Stimulated activated effector memory CD8-positive, alpha-beta T cell treated with anti-CD3 and anti-CD28 coated beads, Interleukin-12 subunit alpha, Interleukin-12 subunit beta, amount 100 ng/mL, for 72 hours (primary cell): ENCODE results near the gene PXN.
A peak's percentile ranks its signal among the peaks of the same experiment; 100 is the strongest.

Experiments
- ATAC-seq: fragments of 150-1000 bp; cut with Tn5 transposase; 2 replicates; pipeline ENCODE4 v1.10.0; 2021
- DNase-seq, 2 donors: peaks; one replicate each; pipeline ENCODE4 v3.0.0; 2021 to 2022; ENCODE audit warnings: low spot score in 2 of 2
- H3K27ac Mint-ChIP-seq: one replicate; pipeline ENCODE4 v1.8.0; 2022; ENCODE audit warnings: mild to moderate bottlenecking, mixed read lengths
- H3K36me3 Mint-ChIP-seq: one replicate; pipeline ENCODE4 v1.8.0; 2022; ENCODE audit warnings: mild to moderate bottlenecking, mixed read lengths
- H3K4me1 Mint-ChIP-seq: one replicate; pipeline ENCODE4 v1.8.0; 2022; ENCODE audit warnings: mixed read lengths
- H3K4me3 Mint-ChIP-seq: one replicate; pipeline ENCODE4 v1.8.0; 2022; ENCODE audit warnings: mild to moderate bottlenecking, mixed read lengths
- H3K9me3 Mint-ChIP-seq: one replicate; pipeline ENCODE4 v1.8.0; 2022; ENCODE audit warnings: mixed read lengths

PXN gene

GRCh38 chr12:120265473-120266179 lies at the start of gene PXN:
PXN (minus strand) TSS chr12:120265730; CDS start chr12:120265629, 101 bp downstream.
- H3K9me3 Mint-ChIP-seq: no peaks in the 10 kb centered on the region
- ATAC-seq: peak; percentile 84
- no peaks in the 10 kb centered on the region for H3K36me3 Mint-ChIP-seq
- H3K4me3 Mint-ChIP-seq: peak within 1 kb of the TSS; percentile 94
- H3K27ac Mint-ChIP-seq: peak within 1 kb of the TSS; percentile 96
- peak; percentile 94 to 97 for DNase-seq
- H3K4me1 Mint-ChIP-seq: peaks cover 49% of the 10 kb centered on the region

GRCh38 chr12:120314220-120314619 lies 48.7 kb upstream of the PXN start:
- DNase-seq: no peak
- no peak overlapping the region for H3K4me3 Mint-ChIP-seq
- peaks cover 12% of the 10 kb centered on the region for H3K36me3 Mint-ChIP-seq
- ATAC-seq: no peak
- H3K9me3 Mint-ChIP-seq: no peaks in the 10 kb centered on the region
- no peak overlapping the region for H3K27ac Mint-ChIP-seq
- peaks cover 15% of the 10 kb centered on the region for H3K4me1 Mint-ChIP-seq

- peak; percentile 100 for ATAC-seq
- Mint-ChIP-seq H3K9me3 (no peaks in the 10 kb centered on the region), H3K4me1 (peaks cover 6% of the 10 kb centered on the region), H3K36me3 (no peaks in the 10 kb centered on the region), H3K27ac (peak within 1 kb of the TSS; percentile 72), H3K4me3 (peak within 1 kb of the TSS; percentile 81)
- peak; percentile 67 to 93 for DNase-seq
Measured at GRCh38 chr12:120301962-120302815, 36.7 kb upstream of the PXN start, which contains the start of gene SIRT4. SIRT4 (plus strand) TSS chr12:120302321; CDS start chr12:120303562, 1,241 bp downstream.

GRCh38 chr12:120292661-120293531 lies 27.4 kb upstream of the PXN start, which contains the start of gene RNU4-1:
RNU4-1 (minus strand) TSS chr12:120293237.
- ATAC-seq: peak; percentile 69
- Mint-ChIP-seq H3K4me3 (no peak within 1 kb of the TSS), H3K4me1 (no peaks in the 10 kb centered on the region), H3K27ac (no peak within 1 kb of the TSS), H3K9me3 (no peaks in the 10 kb centered on the region), H3K36me3 (no peaks in the 10 kb centered on the region)
- DNase-seq: peak; percentile 68 to 89

- no peak for DNase-seq
- peak; percentile 5 for ATAC-seq
- no peaks in the 10 kb centered on the region for H3K9me3 Mint-ChIP-seq
- no peak overlapping the region for H3K27ac Mint-ChIP-seq
- H3K4me1 Mint-ChIP-seq: no peaks in the 10 kb centered on the region
- H3K4me3 Mint-ChIP-seq: no peak overlapping the region
- H3K36me3 Mint-ChIP-seq: no peaks in the 10 kb centered on the region
Measured at GRCh38 chr12:120292411-120292660, 26.8 kb upstream of the PXN start.

GRCh38 chr12:120290609-120291305 lies 25.2 kb upstream of the PXN start:
- peak; percentile 18 to 78 for DNase-seq
- no peak overlapping the region for H3K27ac Mint-ChIP-seq
- H3K4me1 Mint-ChIP-seq: no peaks in the 10 kb centered on the region
- H3K9me3 Mint-ChIP-seq: no peaks in the 10 kb centered on the region
- H3K4me3 Mint-ChIP-seq: no peak overlapping the region
- no peaks in the 10 kb centered on the region for H3K36me3 Mint-ChIP-seq
- ATAC-seq: no peak

GRCh38 chr12:120287491-120287890 lies 22.0 kb upstream of the PXN start:
- DNase-seq (no peak), ATAC-seq (no peak)
- H3K27ac Mint-ChIP-seq: no peak overlapping the region
- H3K9me3 Mint-ChIP-seq: no peaks in the 10 kb centered on the region
- no peaks in the 10 kb centered on the region for H3K36me3 Mint-ChIP-seq
- peaks cover 11% of the 10 kb centered on the region for H3K4me1 Mint-ChIP-seq
- no peak overlapping the region for H3K4me3 Mint-ChIP-seq

GRCh38 chr12:120286768-120287490 lies 21.4 kb upstream of the PXN start:
- Mint-ChIP-seq H3K36me3 (no peaks in the 10 kb centered on the region), H3K9me3 (no peaks in the 10 kb centered on the region), H3K4me3 (no peak overlapping the region), H3K27ac (no peak overlapping the region), H3K4me1 (peaks cover 14% of the 10 kb centered on the region)
- no peak for DNase-seq
- ATAC-seq: no peak

GRCh38 chr12:120284381-120284780 lies 18.9 kb upstream of the PXN start:
- H3K27ac Mint-ChIP-seq: no peak overlapping the region
- H3K4me1 Mint-ChIP-seq: peaks cover 14% of the 10 kb centered on the region
- ATAC-seq (no peak), DNase-seq (no peak)
- H3K9me3 Mint-ChIP-seq: no peaks in the 10 kb centered on the region
- no peaks in the 10 kb centered on the region for H3K36me3 Mint-ChIP-seq
- no peak overlapping the region for H3K4me3 Mint-ChIP-seq

GRCh38 chr12:120283318-120283717 lies 17.8 kb upstream of the PXN start:
- Mint-ChIP-seq H3K36me3 (no peaks in the 10 kb centered on the region), H3K4me1 (peaks cover 14% of the 10 kb centered on the region), H3K27ac (peak overlapping the region; percentile 32), H3K9me3 (no peaks in the 10 kb centered on the region), H3K4me3 (no peak overlapping the region)
- DNase-seq: no peak
- ATAC-seq: no peak

- Mint-ChIP-seq H3K36me3 (peaks cover 2% of the 10 kb centered on the region), H3K4me3 (no peak overlapping the region), H3K4me1 (peaks cover 12% of the 10 kb centered on the region), H3K9me3 (no peaks in the 10 kb centered on the region), H3K27ac (no peak overlapping the region)
- DNase-seq: no peak
- no peak for ATAC-seq
Measured at GRCh38 chr12:120278137-120279069, 12.9 kb upstream of the PXN start.

- Mint-ChIP-seq H3K36me3 (peaks cover 6% of the 10 kb centered on the region), H3K9me3 (no peaks in the 10 kb centered on the region), H3K4me3 (no peak overlapping the region), H3K4me1 (no peaks in the 10 kb centered on the region), H3K27ac (no peak overlapping the region)
- ATAC-seq (no peak), DNase-seq (no peak)
Measured at GRCh38 chr12:120276734-120277133, 11.2 kb upstream of the PXN start.

GRCh38 chr12:120267736-120268135 lies 2.2 kb upstream of the PXN start:
- Mint-ChIP-seq H3K36me3 (no peaks in the 10 kb centered on the region), H3K9me3 (no peaks in the 10 kb centered on the region), H3K27ac (no peak overlapping the region), H3K4me1 (peaks cover 30% of the 10 kb centered on the region), H3K4me3 (no peak overlapping the region)
- DNase-seq: no peak
- no peak for ATAC-seq
